HG03064 (cell line): ENCODE data around the gene MYL2.
A peak's percentile ranks its signal among the peaks of the same experiment; 100 is the strongest.

Experiments
- ATAC-seq: cut with Tn5 transposase; IDR thresholded peaks from one replicate; pipeline ENCODE4 v1.9.1; 2021; ENCODE audit warnings: low read depth; ENCODE audit not compliant: unreplicated experiment

Gene MYL2

GRCh38 chr12:110930348-110931314, 10.3 kb upstream of the MYL2 start:
- no peak for ATAC-seq

DNA sequence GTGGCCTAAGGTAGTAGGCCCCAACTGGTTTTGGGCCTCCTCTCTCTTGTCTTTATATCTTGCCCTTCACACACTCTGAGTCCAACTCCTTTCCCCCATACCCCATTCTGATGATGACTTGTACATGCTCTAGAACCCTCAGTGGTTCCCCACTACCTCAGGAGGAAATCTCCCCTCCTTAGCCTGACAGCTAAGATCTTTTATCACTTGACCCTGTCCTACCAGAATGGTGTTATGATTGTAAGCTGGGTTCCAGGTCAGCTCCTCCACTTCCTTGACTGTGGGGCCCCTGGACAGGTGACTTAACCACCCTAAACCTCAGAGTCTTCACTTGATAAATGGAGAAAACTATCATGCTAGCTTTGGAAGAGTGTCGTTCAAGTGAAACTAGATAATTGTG, 9.4 kb upstream of the MYL2 start:
- ATAC-seq: no peak

DNA sequence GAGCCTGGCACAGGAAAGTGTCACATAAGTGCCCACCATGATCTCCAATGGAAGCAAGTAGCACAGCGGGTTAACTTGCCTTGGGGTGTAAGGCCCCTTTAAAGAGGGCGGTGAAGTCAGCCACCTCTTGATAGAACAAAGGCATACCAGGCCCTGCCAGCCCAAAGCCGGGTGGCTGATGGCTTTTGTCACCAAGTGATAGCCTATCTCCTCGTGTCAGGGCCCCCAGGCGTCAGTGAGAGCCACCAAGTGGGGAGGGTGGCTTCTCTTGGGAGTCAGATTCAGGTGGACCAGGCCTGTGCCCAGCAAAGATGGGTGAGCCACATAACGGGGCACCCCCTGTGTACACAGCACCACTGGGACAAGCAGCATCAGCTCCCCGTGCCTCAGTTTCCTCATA, 8.3 kb upstream of the MYL2 start:
- ATAC-seq: no peak

- no peak for ATAC-seq
Observed at GRCh38 chr12:110927546-110927945, 7.2 kb upstream of the MYL2 start.

DNA sequence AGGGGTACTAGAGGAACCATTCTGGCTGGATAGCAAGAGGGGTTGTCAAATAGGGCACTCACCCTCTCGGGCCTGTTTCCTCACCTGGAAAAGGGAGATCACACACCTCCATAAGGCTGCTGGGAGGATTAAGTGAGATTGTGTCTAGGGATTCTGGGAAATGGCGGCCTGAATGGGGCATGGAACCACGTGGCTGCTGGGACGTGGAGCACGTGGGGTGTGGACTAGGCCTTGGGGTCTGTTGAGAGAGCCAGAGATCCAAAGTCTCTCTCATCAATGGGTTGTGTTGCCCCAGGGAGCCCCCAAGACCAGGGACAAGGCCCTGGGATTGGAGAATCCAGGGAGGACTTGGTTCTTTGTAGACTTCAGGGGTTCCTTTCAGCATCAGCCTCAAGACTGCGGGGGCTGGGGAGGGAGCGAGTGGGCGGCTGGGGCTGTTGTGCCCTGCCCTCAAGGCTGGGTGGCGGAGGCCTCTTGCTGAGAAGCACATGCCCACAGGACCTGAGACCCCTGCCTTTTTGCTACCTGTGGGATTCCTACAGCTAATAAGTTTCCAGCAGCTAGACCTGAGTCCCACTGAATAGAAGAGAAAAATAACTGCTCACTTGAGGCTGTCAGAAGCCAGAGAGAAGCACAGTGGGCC, 3.4 kb upstream of the MYL2 start:
- ATAC-seq: no peak

- no peak for ATAC-seq
Observed at GRCh38 chr12:110923192-110923591, 2.8 kb upstream of the MYL2 start.

DNA sequence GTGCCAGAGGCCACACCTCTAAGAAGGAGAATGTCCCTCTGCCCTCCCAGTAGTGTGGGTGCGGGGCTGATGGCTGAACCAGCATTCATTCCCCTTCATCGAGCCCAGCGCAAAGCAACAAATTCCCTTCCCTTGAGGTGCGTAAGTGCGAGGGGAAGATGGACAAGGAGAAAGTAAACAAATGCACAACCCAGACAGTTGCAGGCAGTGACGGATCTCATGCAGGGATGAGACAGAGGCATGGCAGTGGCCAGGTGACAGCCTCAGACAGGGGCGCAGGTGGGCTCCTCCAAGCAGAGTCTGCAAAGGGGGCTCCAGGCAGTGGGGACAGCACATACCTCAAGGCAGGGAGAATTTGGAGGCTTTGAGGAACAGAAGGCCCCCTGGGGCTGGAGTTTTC, 2.3 kb upstream of the MYL2 start:
- ATAC-seq: no peak

DNA sequence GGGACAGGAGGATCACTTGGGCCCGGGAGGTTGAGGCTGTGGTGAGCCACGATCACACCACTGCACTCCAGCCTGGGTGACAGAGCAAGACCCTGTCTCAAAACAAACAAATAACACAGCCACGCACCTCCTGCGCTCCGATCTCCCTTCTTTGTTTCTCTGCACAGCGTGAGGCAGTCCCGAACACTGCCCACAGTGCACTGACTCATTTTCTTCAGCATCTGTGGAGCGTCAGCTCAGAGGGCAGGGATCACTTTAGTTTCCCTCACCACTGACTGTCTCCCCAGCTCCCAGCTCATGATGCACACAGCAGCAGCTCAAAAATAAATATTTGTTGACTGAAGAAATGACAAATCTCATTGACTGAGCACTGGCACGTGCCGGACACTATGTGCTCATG, 883 bp upstream of the MYL2 start:
- ATAC-seq: no peak

- no peak for ATAC-seq
Observed at GRCh38 chr12:110919720-110920119, 659 bp downstream of the MYL2 start.

DNA sequence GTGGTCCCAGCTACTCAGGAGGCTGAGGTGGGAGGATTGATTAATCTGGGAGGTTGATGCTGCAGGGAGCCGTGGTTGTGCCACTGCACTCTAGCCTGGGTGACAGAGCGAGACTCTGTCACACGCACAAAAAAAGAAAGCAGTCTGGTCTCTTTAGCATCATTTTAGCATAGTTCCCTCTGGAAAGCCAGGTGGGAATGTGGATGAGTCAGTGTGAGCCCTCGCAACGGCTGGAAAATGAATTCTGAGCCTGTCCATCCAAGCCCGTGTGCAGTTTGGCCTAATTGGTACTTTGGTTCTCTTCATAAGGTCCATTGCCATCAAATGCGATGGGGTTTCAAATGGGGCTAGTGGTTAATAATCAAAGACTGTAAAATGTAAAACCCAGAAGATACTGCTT, 2.4 kb downstream of the MYL2 start:
- no peak for ATAC-seq

GRCh38 chr12:110917467-110917866, 2.9 kb downstream of the MYL2 start:
- ATAC-seq: no peak

DNA sequence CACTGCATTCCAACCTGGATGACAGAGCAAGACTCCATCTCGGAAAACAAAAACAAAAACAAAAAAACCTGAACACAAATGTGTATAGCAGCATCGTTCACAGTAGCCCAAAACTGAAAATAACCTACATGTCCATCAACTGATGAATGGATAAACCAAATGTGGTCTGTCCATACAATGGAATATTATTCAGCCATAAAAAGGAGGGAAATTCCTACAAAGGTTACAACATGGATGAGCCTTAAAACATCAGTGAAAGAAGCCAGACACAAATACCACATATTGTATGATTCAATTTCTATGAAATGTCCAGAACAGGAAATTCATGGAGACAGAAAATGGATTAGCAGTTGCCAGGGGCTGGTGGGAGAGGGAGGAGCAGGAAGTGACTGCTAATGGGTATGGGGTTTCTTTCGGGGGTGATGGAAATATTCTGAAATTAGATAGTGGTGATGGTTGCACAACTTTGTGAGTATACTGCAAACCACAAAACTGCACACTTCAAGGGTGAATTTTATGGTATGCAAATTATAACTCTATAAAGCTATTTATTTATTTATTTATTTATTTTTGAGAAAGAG, 4.0 kb downstream of the MYL2 start:
- no peak for ATAC-seq

- peak; percentile 94 for ATAC-seq
Observed at GRCh38 chr12:110913119-110914056, 7.0 kb downstream of the MYL2 start.

DNA sequence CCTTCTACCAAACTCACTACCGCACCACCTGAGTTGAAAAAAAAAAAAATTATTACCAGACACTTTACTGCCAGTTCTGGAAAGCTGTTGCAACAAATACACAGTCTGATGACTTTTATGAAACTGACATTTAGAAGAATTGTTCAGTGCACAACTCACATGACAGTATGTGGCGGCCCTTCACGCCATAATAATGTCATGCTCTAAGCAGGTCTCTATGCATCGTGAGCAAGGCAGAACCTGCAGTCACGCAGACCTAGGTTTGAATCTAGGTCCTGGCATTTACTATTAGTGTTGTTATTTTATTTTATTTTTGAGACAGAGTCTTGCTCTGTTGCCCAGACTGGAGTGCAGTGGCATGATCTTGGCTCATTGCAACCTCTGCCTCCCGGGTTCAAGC, 8.1 kb downstream of the MYL2 start:
- no peak for ATAC-seq

GRCh38 chr12:110908377-110909152, 11.8 kb downstream of the MYL2 start:
- ATAC-seq: no peak

DNA sequence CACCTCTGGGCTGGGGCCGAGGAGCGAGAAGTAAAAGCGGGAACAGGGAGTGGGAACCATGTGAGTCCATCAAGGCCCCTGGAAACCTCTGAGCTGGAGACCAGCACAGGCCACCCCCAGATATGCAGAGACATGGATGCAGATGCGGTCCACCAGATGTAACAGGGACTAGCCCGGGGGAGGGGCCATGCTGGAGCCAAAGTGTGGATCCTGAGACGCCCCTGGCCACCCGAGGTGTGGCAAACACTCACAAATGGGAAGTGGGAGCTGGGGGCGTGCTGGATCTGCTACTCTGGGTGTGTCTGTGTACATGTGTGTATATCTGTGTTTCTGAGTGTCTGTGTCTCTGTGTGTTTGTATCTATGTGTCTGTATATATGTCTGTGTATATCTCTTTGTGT, 12.8 kb downstream of the MYL2 start:
- ATAC-seq: no peak

DNA sequence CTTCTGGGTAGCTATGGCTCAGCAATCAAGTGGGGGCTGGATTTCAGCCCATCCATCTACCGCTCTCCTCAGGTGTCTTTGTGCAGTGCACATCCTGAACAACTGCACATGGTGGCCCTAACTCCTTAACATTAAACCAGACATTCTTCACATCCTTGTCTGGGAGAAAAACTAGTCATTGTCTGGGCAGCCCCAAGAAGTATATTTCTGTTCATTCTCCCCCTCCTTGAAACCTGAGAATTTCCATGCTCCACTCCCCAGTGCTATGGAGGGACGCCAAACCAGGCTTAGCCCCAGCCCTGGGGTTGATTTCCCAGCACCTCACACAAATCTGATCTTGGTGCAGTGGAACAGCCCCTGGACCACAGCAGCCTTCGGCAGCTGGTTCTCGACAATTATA, 13.4 kb downstream of the MYL2 start:
- ATAC-seq: no peak

DNA sequence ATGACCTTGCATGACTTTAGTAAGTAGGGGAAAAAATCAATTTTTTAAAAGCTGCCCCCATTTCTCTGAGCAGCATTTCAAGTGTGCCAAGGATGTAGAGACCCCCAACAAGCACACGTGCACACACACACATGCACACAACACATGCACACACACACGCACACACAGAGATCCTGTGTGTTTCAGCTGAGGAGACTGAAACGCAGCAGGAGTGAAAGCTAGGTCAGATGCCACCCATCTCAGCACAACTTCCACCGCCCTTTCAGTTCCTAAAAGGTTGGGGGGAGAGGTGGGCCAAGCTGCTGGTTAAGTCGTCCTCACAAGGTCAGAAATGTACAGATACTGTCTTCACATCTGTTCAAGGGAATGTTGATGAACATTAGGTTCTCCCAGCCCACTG, 13.9 kb downstream of the MYL2 start:
- no peak for ATAC-seq

GRCh38 chr12:110906083-110906482, 14.3 kb downstream of the MYL2 start:
- no peak for ATAC-seq

DNA sequence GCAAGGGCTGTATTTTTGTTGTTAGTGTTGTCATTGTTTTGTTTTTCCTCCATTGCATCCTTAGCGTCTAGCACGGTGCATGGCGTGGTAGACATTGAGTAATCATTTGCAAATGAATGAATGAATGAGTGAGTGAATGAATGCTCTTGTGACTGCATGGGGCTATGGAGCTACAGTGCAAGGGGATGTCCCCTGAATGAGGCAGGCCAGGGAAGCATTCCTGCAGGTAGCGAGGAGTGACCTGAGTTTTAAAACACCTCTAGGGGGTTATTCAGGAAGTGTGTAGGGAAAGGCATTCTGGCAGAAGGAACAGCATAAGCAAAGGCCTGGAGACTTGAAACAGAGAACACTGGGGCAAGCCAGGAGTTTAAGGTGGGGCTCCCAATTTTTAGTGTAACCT, 16.9 kb downstream of the MYL2 start:
- no peak for ATAC-seq
